Lower leg skin (tissue), 3 donors: ENCODE data around the gene SEMA6A.

ENCODE experiments used
- POLR2A ChIP-seq, 2 donors: fragments of 450-650 bp; IDR thresholded peaks; one replicate each; pipeline ENCODE4 v1.6.1; 2016 to 2017; ENCODE audit warnings: antibody characterized with exemption in 2 of 2, mild to moderate bottlenecking in 1 of 2, moderate library complexity in 1 of 2
- TF ChIP-seq, protein P1 (sequence below), 3 donors: fragments of 450-650 bp; IDR thresholded peaks; one replicate each; pipeline ENCODE4 v1.5.1; 2016; ENCODE audit warnings: antibody characterized with exemption in 3 of 3, mild to moderate bottlenecking in 3 of 3, moderate library complexity in 2 of 3

DNA sequence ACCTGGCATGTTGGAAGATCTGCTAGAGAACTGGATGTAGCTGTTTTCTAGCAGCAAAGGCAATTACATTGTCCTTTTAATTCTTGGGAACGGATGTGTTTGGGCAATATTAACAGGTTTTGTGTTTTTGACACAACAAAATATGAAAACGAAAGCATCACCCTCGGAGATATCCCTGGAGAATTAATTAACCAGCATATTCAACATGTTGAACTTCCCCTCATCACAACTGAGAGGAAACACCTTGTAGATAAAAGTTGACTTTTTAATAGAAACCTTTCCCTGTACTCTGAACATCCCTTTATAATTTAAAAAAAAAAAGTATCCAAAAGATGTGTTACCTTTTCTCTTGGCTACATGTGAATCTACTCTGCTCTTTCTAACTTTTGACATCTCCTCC, 13.0 kb downstream of the SEMA6A start:
- TF ChIP-seq, protein P1, sequence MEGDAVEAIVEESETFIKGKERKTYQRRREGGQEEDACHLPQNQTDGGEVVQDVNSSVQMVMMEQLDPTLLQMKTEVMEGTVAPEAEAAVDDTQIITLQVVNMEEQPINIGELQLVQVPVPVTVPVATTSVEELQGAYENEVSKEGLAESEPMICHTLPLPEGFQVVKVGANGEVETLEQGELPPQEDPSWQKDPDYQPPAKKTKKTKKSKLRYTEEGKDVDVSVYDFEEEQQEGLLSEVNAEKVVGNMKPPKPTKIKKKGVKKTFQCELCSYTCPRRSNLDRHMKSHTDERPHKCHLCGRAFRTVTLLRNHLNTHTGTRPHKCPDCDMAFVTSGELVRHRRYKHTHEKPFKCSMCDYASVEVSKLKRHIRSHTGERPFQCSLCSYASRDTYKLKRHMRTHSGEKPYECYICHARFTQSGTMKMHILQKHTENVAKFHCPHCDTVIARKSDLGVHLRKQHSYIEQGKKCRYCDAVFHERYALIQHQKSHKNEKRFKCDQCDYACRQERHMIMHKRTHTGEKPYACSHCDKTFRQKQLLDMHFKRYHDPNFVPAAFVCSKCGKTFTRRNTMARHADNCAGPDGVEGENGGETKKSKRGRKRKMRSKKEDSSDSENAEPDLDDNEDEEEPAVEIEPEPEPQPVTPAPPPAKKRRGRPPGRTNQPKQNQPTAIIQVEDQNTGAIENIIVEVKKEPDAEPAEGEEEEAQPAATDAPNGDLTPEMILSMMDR (IDR thresholded peaks at IDR 0.05) = no peak
- TF ChIP-seq POLR2A (IDR thresholded peaks at IDR 0.05) = no peak
